ENCODE measurements around the gene VAMP2. TPM values are rescaled to one million over a fixed set of nuclear protein-coding genes. Genes with fewer than 3 reads are reported as not detected.

Gene VAMP2
- total and polyA plus RNA-seq, 2 donors, result 7.4 to 73.9 TPM

GRCh38 chr17:8147805-8148404, 14.8 kb downstream of the VAMP2 start:
- Histone ChIP-seq H3K27ac (ENCODE audit: low read depth in 1 of 2, low read length in 1 of 2) (no peak overlapping the region), H3K27me3 (ENCODE audit: control insufficient read depth in 2 of 2, insufficient read depth in 1 of 2, low read length in 1 of 2) (no peaks in the 10 kb centered on the region), H3K9me3 (ENCODE audit: control insufficient read depth in 2 of 2, insufficient read depth in 1 of 2, low read length in 1 of 2) (peaks cover 0 to 3% of the 10 kb centered on the region in 2 donors), H3K36me3 (ENCODE audit: control insufficient read depth in 2 of 2, insufficient read depth in 2 of 2, low read length in 1 of 2) (peaks cover 66% of the 10 kb centered on the region in 2 donors), H3K4me1 (ENCODE audit: control insufficient read depth in 2 of 2, insufficient read depth in 2 of 2, low read length in 2 of 2) (peaks cover 17 to 25% of the 10 kb centered on the region in 2 donors), H3K4me3 (ENCODE audit: low read length in 2 of 2) (no peak overlapping the region)
- DNase-seq (ENCODE audit: low read depth in 6 of 9, low spot score in 9 of 9), result no peak
- 97% methylated on average over 13 of the region's 13 CpGs for WGBS

- Histone ChIP-seq H3K36me3 (ENCODE audit: control insufficient read depth in 2 of 2, insufficient read depth in 2 of 2, low read length in 1 of 2) (peaks cover 72% of the 10 kb centered on the region in 2 donors), H3K4me3 (ENCODE audit: low read length in 2 of 2) (no peak overlapping the region), H3K27me3 (ENCODE audit: control insufficient read depth in 2 of 2, insufficient read depth in 1 of 2, low read length in 1 of 2) (no peaks in the 10 kb centered on the region), H3K9me3 (ENCODE audit: control insufficient read depth in 2 of 2, insufficient read depth in 1 of 2, low read length in 1 of 2) (peaks cover 0 to 3% of the 10 kb centered on the region in 2 donors), H3K27ac (ENCODE audit: low read depth in 1 of 2, low read length in 1 of 2) (no peak overlapping the region), H3K4me1 (ENCODE audit: control insufficient read depth in 2 of 2, insufficient read depth in 2 of 2, low read length in 2 of 2) (peaks cover 11 to 19% of the 10 kb centered on the region in 2 donors)
- DNase-seq (ENCODE audit: low read depth in 6 of 9, low spot score in 9 of 9), result no peak
- 96% methylated on average over 26 of the region's 26 CpGs for WGBS
These were observed 15.5 kb downstream of the VAMP2 start for GRCh38 chr17:8147141-8147804.

DNA sequence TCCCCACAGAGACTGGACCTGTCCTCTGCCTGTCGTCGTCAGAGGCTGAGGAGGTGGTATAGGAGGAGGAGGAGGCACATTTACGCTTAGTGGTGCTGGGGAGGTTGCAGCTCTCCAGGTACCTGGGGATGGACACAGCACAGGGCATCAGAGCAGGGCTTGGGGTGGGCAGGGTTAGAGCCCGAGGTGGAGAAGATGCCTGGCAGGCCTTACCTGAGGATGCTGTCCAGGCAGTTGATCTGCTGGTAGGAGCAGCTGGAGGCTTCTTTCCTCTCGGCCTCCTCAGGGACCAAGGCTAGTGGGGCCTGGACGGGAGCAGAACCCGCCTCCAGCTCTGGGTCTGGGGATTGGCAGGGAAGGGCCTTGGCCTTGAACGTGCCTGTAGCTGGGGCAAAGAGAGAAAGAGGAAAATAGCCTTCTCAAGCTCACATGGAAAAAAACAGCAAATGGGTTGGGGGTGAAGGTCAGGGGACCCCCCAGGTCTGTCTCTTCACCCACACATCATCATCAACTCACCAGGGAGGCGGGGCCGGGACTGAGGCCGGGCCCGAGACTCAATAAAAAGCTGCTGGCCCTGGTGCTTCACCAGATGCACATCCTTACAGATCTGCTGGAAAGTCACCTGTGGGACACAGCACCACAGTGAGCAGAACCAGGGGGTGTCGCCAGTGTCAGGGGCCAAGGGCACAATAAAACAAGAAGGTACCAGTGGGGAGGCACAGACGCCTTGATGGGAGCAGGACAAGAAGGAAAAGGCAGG, 16.2 kb downstream of the VAMP2 start:
- no peak for DNase-seq (ENCODE audit: low read depth in 6 of 9, low spot score in 9 of 9)
- Histone ChIP-seq H3K27me3 (ENCODE audit: control insufficient read depth in 2 of 2, insufficient read depth in 1 of 2, low read length in 1 of 2) (no peaks in the 10 kb centered on the region), H3K36me3 (ENCODE audit: control insufficient read depth in 2 of 2, insufficient read depth in 2 of 2, low read length in 1 of 2) (peaks cover 74 to 79% of the 10 kb centered on the region in 2 donors), H3K4me1 (ENCODE audit: control insufficient read depth in 2 of 2, insufficient read depth in 2 of 2, low read length in 2 of 2) (peaks cover 11 to 12% of the 10 kb centered on the region in 2 donors), H3K27ac (ENCODE audit: low read depth in 1 of 2, low read length in 1 of 2) (no peak overlapping the region), H3K9me3 (ENCODE audit: control insufficient read depth in 2 of 2, insufficient read depth in 1 of 2, low read length in 1 of 2) (peaks cover 0 to 3% of the 10 kb centered on the region in 2 donors), H3K4me3 (ENCODE audit: low read length in 2 of 2) (no peak overlapping the region)
- 98% methylated on average over 14 of the region's 14 CpGs for WGBS

DNA sequence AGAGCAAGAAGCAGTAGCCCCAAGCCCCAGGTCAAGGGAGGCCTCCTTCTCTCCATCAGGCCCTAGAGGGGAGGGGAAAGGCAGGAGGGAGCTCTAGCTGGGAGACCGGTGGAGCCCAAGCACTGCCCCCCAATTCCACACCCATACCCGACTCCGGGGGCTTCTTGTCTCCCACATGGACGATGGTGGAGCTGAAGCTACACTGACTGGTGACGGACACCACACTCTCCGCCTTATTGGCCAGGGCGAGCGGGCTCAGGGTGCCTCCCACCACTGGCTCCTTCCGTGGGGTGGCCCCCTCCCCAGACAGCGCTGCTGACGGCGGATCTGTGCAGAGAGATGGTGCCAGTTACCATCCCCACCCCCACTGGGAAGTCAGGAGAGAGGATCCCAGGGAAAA, 16.9 kb downstream of the VAMP2 start:
- WGBS, result 98% methylated on average over 12 of the region's 12 CpGs
- H3K9me3 ChIP-seq (ENCODE audit: control insufficient read depth in 2 of 2, insufficient read depth in 1 of 2, low read length in 1 of 2), result peaks cover 0 to 3% of the 10 kb centered on the region in 2 donors
- H3K4me3 ChIP-seq (ENCODE audit: low read length in 2 of 2), result no peak overlapping the region
- H3K36me3 ChIP-seq (ENCODE audit: control insufficient read depth in 2 of 2, insufficient read depth in 2 of 2, low read length in 1 of 2), result peaks cover 81 to 86% of the 10 kb centered on the region in 2 donors
- no peaks in the 10 kb centered on the region for H3K27me3 ChIP-seq (ENCODE audit: control insufficient read depth in 2 of 2, insufficient read depth in 1 of 2, low read length in 1 of 2)
- H3K27ac ChIP-seq (ENCODE audit: low read depth in 1 of 2, low read length in 1 of 2), result no peak overlapping the region
- H3K4me1 ChIP-seq (ENCODE audit: control insufficient read depth in 2 of 2, insufficient read depth in 2 of 2, low read length in 2 of 2), result peaks cover 6 to 8% of the 10 kb centered on the region in 2 donors
- DNase-seq (ENCODE audit: low read depth in 6 of 9, low spot score in 9 of 9), result no peak

GRCh38 chr17:8144401-8145231, 18.1 kb downstream of the VAMP2 start:
- Histone ChIP-seq H3K36me3 (ENCODE audit: control insufficient read depth in 2 of 2, insufficient read depth in 2 of 2, low read length in 1 of 2) (peaks cover 79 to 89% of the 10 kb centered on the region in 2 donors), H3K9me3 (ENCODE audit: control insufficient read depth in 2 of 2, insufficient read depth in 1 of 2, low read length in 1 of 2) (no peaks in the 10 kb centered on the region), H3K4me1 (ENCODE audit: control insufficient read depth in 2 of 2, insufficient read depth in 2 of 2, low read length in 2 of 2) (peaks cover 0 to 4% of the 10 kb centered on the region in 2 donors), H3K27me3 (ENCODE audit: control insufficient read depth in 2 of 2, insufficient read depth in 1 of 2, low read length in 1 of 2) (no peaks in the 10 kb centered on the region), H3K27ac (ENCODE audit: low read depth in 1 of 2, low read length in 1 of 2) (no peak overlapping the region), H3K4me3 (ENCODE audit: low read length in 2 of 2) (no peak overlapping the region)
- no peak for DNase-seq (ENCODE audit: low read depth in 6 of 9, low spot score in 9 of 9)
- WGBS, result 96% methylated on average over 15 of the region's 15 CpGs

DNA sequence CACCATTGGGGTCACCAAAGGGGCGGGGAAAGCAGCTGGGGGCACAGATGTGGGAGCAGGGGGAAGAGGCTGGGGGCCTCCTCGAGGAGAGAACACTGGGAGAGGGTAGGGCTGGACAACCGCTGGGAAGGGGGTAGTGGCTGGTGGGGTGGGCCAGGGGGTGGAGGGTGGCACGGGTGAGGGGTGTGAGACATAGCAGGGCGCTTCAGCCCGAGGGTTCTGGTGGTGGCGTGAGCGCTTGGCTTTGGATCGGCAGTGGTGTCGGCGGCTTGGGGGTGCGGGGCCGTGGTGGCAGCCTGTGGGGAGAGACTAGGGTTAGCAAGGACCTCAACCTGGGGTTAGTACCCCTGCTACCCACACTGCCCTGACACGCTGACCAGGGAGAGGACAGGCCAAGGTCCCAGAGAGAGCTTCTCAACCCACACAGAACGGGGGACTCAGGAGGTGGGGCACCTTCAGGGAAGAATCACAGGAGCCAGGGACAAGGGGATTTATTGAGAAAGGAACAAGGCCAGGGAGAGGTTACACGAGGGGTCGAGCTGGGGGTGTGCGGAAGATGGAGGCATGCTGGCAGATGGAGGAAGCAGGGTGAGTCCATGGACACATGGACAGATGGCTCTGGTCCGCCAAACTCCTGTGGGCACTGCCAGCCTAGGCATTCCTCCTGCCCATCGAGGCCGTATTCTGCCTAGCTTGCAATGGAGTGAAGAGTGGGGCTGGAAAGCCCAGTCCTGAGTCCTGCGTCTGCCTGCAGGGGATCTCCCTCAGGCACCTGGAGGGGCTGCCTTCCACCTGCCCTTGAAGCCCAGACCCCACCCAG, 19.0 kb downstream of the VAMP2 start:
- H3K4me3 ChIP-seq (ENCODE audit: low read length in 2 of 2), result no peak overlapping the region
- no peak overlapping the region for H3K27ac ChIP-seq (ENCODE audit: low read depth in 1 of 2, low read length in 1 of 2)
- H3K36me3 ChIP-seq (ENCODE audit: control insufficient read depth in 2 of 2, insufficient read depth in 2 of 2, low read length in 1 of 2), result peaks cover 75 to 84% of the 10 kb centered on the region in 2 donors
- DNase-seq (ENCODE audit: low read depth in 6 of 9, low spot score in 9 of 9), result no peak
- H3K4me1 ChIP-seq (ENCODE audit: control insufficient read depth in 2 of 2, insufficient read depth in 2 of 2, low read length in 2 of 2), result peaks cover 3 to 12% of the 10 kb centered on the region in 2 donors
- H3K9me3 ChIP-seq (ENCODE audit: control insufficient read depth in 2 of 2, insufficient read depth in 1 of 2, low read length in 1 of 2), result no peaks in the 10 kb centered on the region
- 98% methylated on average over 22 of the region's 22 CpGs for WGBS
- H3K27me3 ChIP-seq (ENCODE audit: control insufficient read depth in 2 of 2, insufficient read depth in 1 of 2, low read length in 1 of 2), result no peaks in the 10 kb centered on the region

- no peak for DNase-seq (ENCODE audit: low read depth in 6 of 9, low spot score in 9 of 9)
- H3K4me1 ChIP-seq (ENCODE audit: control insufficient read depth in 2 of 2, insufficient read depth in 2 of 2, low read length in 2 of 2), result peaks cover 9 to 19% of the 10 kb centered on the region in 2 donors
- no peak overlapping the region for H3K27ac ChIP-seq (ENCODE audit: low read depth in 1 of 2, low read length in 1 of 2)
These were observed 19.7 kb downstream of the VAMP2 start for GRCh38 chr17:8142887-8143580.

More at GRCh38 chr17:8142887-8143580, 19.7 kb downstream of the VAMP2 start:
- Histone ChIP-seq H3K27me3 (ENCODE audit: control insufficient read depth in 2 of 2, insufficient read depth in 1 of 2, low read length in 1 of 2) (peaks cover 0 to 2% of the 10 kb centered on the region in 2 donors), H3K4me3 (ENCODE audit: low read length in 2 of 2) (no peak overlapping the region), H3K36me3 (ENCODE audit: control insufficient read depth in 2 of 2, insufficient read depth in 2 of 2, low read length in 1 of 2) (peaks cover 69 to 76% of the 10 kb centered on the region in 2 donors), H3K9me3 (ENCODE audit: control insufficient read depth in 2 of 2, insufficient read depth in 1 of 2, low read length in 1 of 2) (no peaks in the 10 kb centered on the region)
- 91% methylated on average over 15 of the region's 15 CpGs for WGBS
